ENCODE measurements around the gene METTL16.
A peak's percentile ranks its signal among the peaks of the same experiment; 100 is the strongest.

METTL16 gene

GRCh38 chr17:2478458-2478857 is 33.2 kb downstream of the METTL16 start:
- peaks cover 31% of the 10 kb centered on the region for H3K4me1 ChIP-seq (ENCODE audit: insufficient read depth, low read length, severe bottlenecking)
- H3K4me3 ChIP-seq (ENCODE audit: low read depth, low read length, poor library complexity, severe bottlenecking), result no peak overlapping the region
- H3K4me2 ChIP-seq (ENCODE audit: low read length), result no peak overlapping the region; the same call in 1 of the 2 replicates
- no peaks in the 10 kb centered on the region for H3K27me3 ChIP-seq (ENCODE audit: insufficient read depth, low read length)
- H3F3A ChIP-seq (ENCODE audit: insufficient read depth, low read length), result no peaks in the 10 kb centered on the region
- H2AFZ ChIP-seq (ENCODE audit: low read length), result no peak overlapping the region
- no peaks in the 10 kb centered on the region for H3K9me3 ChIP-seq (ENCODE audit: low read length)
- H3K9me2 ChIP-seq (ENCODE audit: low read depth, low read length), result no peaks in the 10 kb centered on the region
- peak overlapping the region; percentile 50 for H3K27ac ChIP-seq (ENCODE audit: low read depth, low read length, poor library complexity, severe bottlenecking)
- peaks cover 27% of the 10 kb centered on the region for H3K79me2 ChIP-seq (ENCODE audit: insufficient read depth, low read length)
- H3K36me3 ChIP-seq (ENCODE audit: insufficient read depth, low read length), result peaks cover 58% of the 10 kb centered on the region
- no peak overlapping the region for H3K9ac ChIP-seq (ENCODE audit: low read length)
- no peak for TF ChIP-seq EZH2 (IDR thresholded peaks at IDR 0.05; ENCODE audit: borderline replicate concordance, low read length)
- no peak for TF ChIP-seq CTCF (IDR thresholded peaks at IDR 0.05; ENCODE audit: low read length)
- H4K20me1 ChIP-seq (ENCODE audit: insufficient read depth, low read length), result no peaks in the 10 kb centered on the region

- Histone ChIP-seq H4K20me1 (ENCODE audit: insufficient read depth, low read length) (no peaks in the 10 kb centered on the region), H2AFZ (ENCODE audit: low read length) (no peak overlapping the region), H3K27me3 (ENCODE audit: insufficient read depth, low read length) (no peaks in the 10 kb centered on the region), H3K4me3 (ENCODE audit: low read depth, low read length, poor library complexity, severe bottlenecking) (no peak overlapping the region), H3K9me3 (ENCODE audit: low read length) (no peaks in the 10 kb centered on the region), H3K9me2 (ENCODE audit: low read depth, low read length) (no peaks in the 10 kb centered on the region), H3K27ac (ENCODE audit: low read depth, low read length, poor library complexity, severe bottlenecking) (no peak overlapping the region), H3K4me1 (ENCODE audit: insufficient read depth, low read length, severe bottlenecking) (peaks cover 16% of the 10 kb centered on the region), H3K9ac (ENCODE audit: low read length) (no peak overlapping the region), H3K79me2 (ENCODE audit: insufficient read depth, low read length) (no peaks in the 10 kb centered on the region; the same call in 1 of the 2 replicates), H3F3A (ENCODE audit: insufficient read depth, low read length) (no peaks in the 10 kb centered on the region), H3K4me2 (ENCODE audit: low read length) (no peak overlapping the region), H3K36me3 (ENCODE audit: insufficient read depth, low read length) (peaks cover 92% of the 10 kb centered on the region)
- TF ChIP-seq CTCF (IDR thresholded peaks at IDR 0.05; ENCODE audit: low read length) (no peak), EZH2 (IDR thresholded peaks at IDR 0.05; ENCODE audit: borderline replicate concordance, low read length) (no peak)
These were observed 36.6 kb downstream of the METTL16 start for GRCh38 chr17:2475056-2475455.

- no peak overlapping the region for H3K4me2 ChIP-seq (ENCODE audit: low read length)
- no peak for TF ChIP-seq CTCF (IDR thresholded peaks at IDR 0.05; ENCODE audit: low read length)
- TF ChIP-seq EZH2 (IDR thresholded peaks at IDR 0.05; ENCODE audit: borderline replicate concordance, low read length), result no peak
These were observed 37.3 kb downstream of the METTL16 start for GRCh38 chr17:2474371-2474770.

More at GRCh38 chr17:2474371-2474770, 37.3 kb downstream of the METTL16 start:
- Histone ChIP-seq H3K9me3 (ENCODE audit: low read length) (no peaks in the 10 kb centered on the region), H3K4me3 (ENCODE audit: low read depth, low read length, poor library complexity, severe bottlenecking) (no peak overlapping the region), H3K79me2 (ENCODE audit: insufficient read depth, low read length) (no peaks in the 10 kb centered on the region), H3F3A (ENCODE audit: insufficient read depth, low read length) (no peaks in the 10 kb centered on the region), H3K9ac (ENCODE audit: low read length) (no peak overlapping the region), H3K4me1 (ENCODE audit: insufficient read depth, low read length, severe bottlenecking) (peaks cover 13% of the 10 kb centered on the region), H2AFZ (ENCODE audit: low read length) (no peak overlapping the region), H3K27me3 (ENCODE audit: insufficient read depth, low read length) (no peaks in the 10 kb centered on the region), H3K27ac (ENCODE audit: low read depth, low read length, poor library complexity, severe bottlenecking) (no peak overlapping the region), H4K20me1 (ENCODE audit: insufficient read depth, low read length) (no peaks in the 10 kb centered on the region), H3K36me3 (ENCODE audit: insufficient read depth, low read length) (peaks cover 95% of the 10 kb centered on the region), H3K9me2 (ENCODE audit: low read depth, low read length) (no peaks in the 10 kb centered on the region)

Data from OCI-LY1 (cell line).